Central memory CD8-positive, alpha-beta T cell (primary cell): Measurements from ENCODE around the gene SLIT3.

ENCODE experiments used
- ATAC-seq: fragments of 150-1000 bp; cut with Tn5 transposase; replicated peaks from 2 replicates; pipeline ENCODE4 v1.10.0; 2022; ENCODE audit warnings: mild to moderate bottlenecking, moderate FRiP score, moderate number of reproducible peaks; ENCODE audit not compliant: poor library complexity, severe bottlenecking; ENCODE audit errors: extremely low read depth
- DNase-seq, 2 donors: peaks; one replicate each; pipeline ENCODE4 v3.0.0; 2021; ENCODE audit warnings: low spot score in 2 of 2
- H3K27ac Mint-ChIP-seq: one replicate; pipeline ENCODE4 v1.8.0; 2022; ENCODE audit warnings: low read depth, mild to moderate bottlenecking, moderate library complexity, mixed read lengths
- H3K27me3 Mint-ChIP-seq: one replicate; pipeline ENCODE4 v1.8.0; 2022; ENCODE audit warnings: mixed read lengths
- H3K36me3 Mint-ChIP-seq: one replicate; pipeline ENCODE4 v1.8.0; 2022; ENCODE audit warnings: mild to moderate bottlenecking, moderate library complexity, mixed read lengths; ENCODE audit not compliant: insufficient read depth
- H3K4me1 Mint-ChIP-seq: one replicate; pipeline ENCODE4 v1.8.0; 2022; ENCODE audit warnings: mixed read lengths
- H3K4me3 Mint-ChIP-seq: one replicate; pipeline ENCODE4 v1.8.0; 2022; ENCODE audit warnings: mild to moderate bottlenecking, moderate library complexity, mixed read lengths
- H3K9me3 Mint-ChIP-seq: one replicate; pipeline ENCODE4 v1.8.0; 2022; ENCODE audit warnings: mixed read lengths

SLIT3 gene

GRCh38 chr5:168962306-168962705 is 338.6 kb downstream of the SLIT3 start:
- no peaks in the 10 kb centered on the region for H3K4me1 Mint-ChIP-seq
- H3K36me3 Mint-ChIP-seq, result no peaks in the 10 kb centered on the region
- no peaks in the 10 kb centered on the region for H3K9me3 Mint-ChIP-seq
- DNase-seq, result no peak
- no peaks in the 10 kb centered on the region for H3K27me3 Mint-ChIP-seq
- ATAC-seq, result no peak
- H3K27ac Mint-ChIP-seq, result no peak overlapping the region
- no peak overlapping the region for H3K4me3 Mint-ChIP-seq

GRCh38 chr5:168961681-168962080 is 339.3 kb downstream of the SLIT3 start:
- Mint-ChIP-seq H3K27ac (no peak overlapping the region), H3K4me3 (no peak overlapping the region), H3K36me3 (no peaks in the 10 kb centered on the region), H3K9me3 (no peaks in the 10 kb centered on the region), H3K4me1 (no peaks in the 10 kb centered on the region), H3K27me3 (no peaks in the 10 kb centered on the region)
- DNase-seq (no peak), ATAC-seq (no peak)

- DNase-seq, result no peak
- no peak overlapping the region for H3K27ac Mint-ChIP-seq
- no peaks in the 10 kb centered on the region for H3K9me3 Mint-ChIP-seq
Observed at GRCh38 chr5:168960497-168960896, 340.4 kb downstream of the SLIT3 start.

GRCh38 chr5:168953351-168953750 is 347.6 kb downstream of the SLIT3 start:
- no peak for DNase-seq
- peaks cover 12% of the 10 kb centered on the region for H3K27me3 Mint-ChIP-seq
- no peak for ATAC-seq
- H3K9me3 Mint-ChIP-seq, result no peaks in the 10 kb centered on the region
- no peaks in the 10 kb centered on the region for H3K36me3 Mint-ChIP-seq
- no peak overlapping the region for H3K27ac Mint-ChIP-seq
- H3K4me3 Mint-ChIP-seq, result no peak overlapping the region
- H3K4me1 Mint-ChIP-seq, result no peaks in the 10 kb centered on the region

More at GRCh38 chr5:168960497-168960896, 340.4 kb downstream of the SLIT3 start:
- Mint-ChIP-seq H3K4me1 (no peaks in the 10 kb centered on the region), H3K27me3 (no peaks in the 10 kb centered on the region), H3K36me3 (no peaks in the 10 kb centered on the region), H3K4me3 (no peak overlapping the region)
- no peak for ATAC-seq

GRCh38 chr5:168952196-168952595 is 348.7 kb downstream of the SLIT3 start:
- no peaks in the 10 kb centered on the region for H3K9me3 Mint-ChIP-seq
- DNase-seq (no peak), ATAC-seq (no peak)
- no peaks in the 10 kb centered on the region for H3K4me1 Mint-ChIP-seq
- H3K27me3 Mint-ChIP-seq, result peaks cover 15% of the 10 kb centered on the region
- H3K27ac Mint-ChIP-seq, result no peak overlapping the region
- H3K4me3 Mint-ChIP-seq, result no peak overlapping the region
- no peaks in the 10 kb centered on the region for H3K36me3 Mint-ChIP-seq

- no peaks in the 10 kb centered on the region for H3K9me3 Mint-ChIP-seq
- no peak for ATAC-seq
- H3K36me3 Mint-ChIP-seq, result no peaks in the 10 kb centered on the region
- H3K27ac Mint-ChIP-seq, result no peak overlapping the region
- no peaks in the 10 kb centered on the region for H3K4me1 Mint-ChIP-seq
- H3K27me3 Mint-ChIP-seq, result peaks cover 20% of the 10 kb centered on the region
- no peak overlapping the region for H3K4me3 Mint-ChIP-seq
- DNase-seq, result no peak
Observed at GRCh38 chr5:168951769-168952168, 349.2 kb downstream of the SLIT3 start.

GRCh38 chr5:168951356-168951755 is 349.6 kb downstream of the SLIT3 start:
- no peak overlapping the region for H3K27ac Mint-ChIP-seq
- no peaks in the 10 kb centered on the region for H3K9me3 Mint-ChIP-seq
- no peaks in the 10 kb centered on the region for H3K4me1 Mint-ChIP-seq
- no peaks in the 10 kb centered on the region for H3K36me3 Mint-ChIP-seq
- no peak for ATAC-seq
- H3K4me3 Mint-ChIP-seq, result no peak overlapping the region
- DNase-seq, result no peak
- H3K27me3 Mint-ChIP-seq, result peaks cover 22% of the 10 kb centered on the region

GRCh38 chr5:168950241-168950951 is 350.5 kb downstream of the SLIT3 start:
- DNase-seq (no peak), ATAC-seq (no peak)
- no peak overlapping the region for H3K27ac Mint-ChIP-seq
- peaks cover 22% of the 10 kb centered on the region for H3K27me3 Mint-ChIP-seq
- H3K9me3 Mint-ChIP-seq, result no peaks in the 10 kb centered on the region
- no peaks in the 10 kb centered on the region for H3K36me3 Mint-ChIP-seq
- H3K4me1 Mint-ChIP-seq, result no peaks in the 10 kb centered on the region
- H3K4me3 Mint-ChIP-seq, result no peak overlapping the region

- Mint-ChIP-seq H3K27me3 (peaks cover 22% of the 10 kb centered on the region), H3K4me3 (no peak overlapping the region), H3K4me1 (no peaks in the 10 kb centered on the region), H3K36me3 (no peaks in the 10 kb centered on the region), H3K9me3 (no peaks in the 10 kb centered on the region), H3K27ac (no peak overlapping the region)
- ATAC-seq, result no peak
- DNase-seq, result no peak
Observed at GRCh38 chr5:168948746-168949145, 352.2 kb downstream of the SLIT3 start.

GRCh38 chr5:168947212-168947868 is 353.6 kb downstream of the SLIT3 start:
- Mint-ChIP-seq H3K27ac (no peak overlapping the region), H3K4me3 (no peak overlapping the region), H3K4me1 (no peaks in the 10 kb centered on the region), H3K27me3 (peaks cover 23% of the 10 kb centered on the region), H3K36me3 (no peaks in the 10 kb centered on the region), H3K9me3 (no peaks in the 10 kb centered on the region)
- ATAC-seq, result no peak
- no peak for DNase-seq

- no peaks in the 10 kb centered on the region for H3K36me3 Mint-ChIP-seq
- no peaks in the 10 kb centered on the region for H3K4me1 Mint-ChIP-seq
- no peak overlapping the region for H3K4me3 Mint-ChIP-seq
- DNase-seq (no peak), ATAC-seq (no peak)
- H3K9me3 Mint-ChIP-seq, result no peaks in the 10 kb centered on the region
- no peak overlapping the region for H3K27ac Mint-ChIP-seq
- H3K27me3 Mint-ChIP-seq, result peaks cover 19% of the 10 kb centered on the region
Observed at GRCh38 chr5:168946363-168946762, 354.6 kb downstream of the SLIT3 start.

- Mint-ChIP-seq H3K27ac (no peak overlapping the region), H3K4me1 (no peaks in the 10 kb centered on the region), H3K9me3 (no peaks in the 10 kb centered on the region), H3K4me3 (no peak overlapping the region), H3K27me3 (peaks cover 19% of the 10 kb centered on the region), H3K36me3 (no peaks in the 10 kb centered on the region)
- DNase-seq (no peak), ATAC-seq (no peak)
Observed at GRCh38 chr5:168944004-168944403, 356.9 kb downstream of the SLIT3 start.

GRCh38 chr5:168943091-168943884 is 357.7 kb downstream of the SLIT3 start:
- Mint-ChIP-seq H3K4me3 (no peak overlapping the region), H3K4me1 (no peaks in the 10 kb centered on the region), H3K9me3 (no peaks in the 10 kb centered on the region), H3K27ac (no peak overlapping the region), H3K27me3 (peaks cover 19% of the 10 kb centered on the region), H3K36me3 (no peaks in the 10 kb centered on the region)
- DNase-seq (no peak), ATAC-seq (no peak)
